ENCODE results near the gene EZR. TPM values are rescaled to one million over a fixed set of nuclear protein-coding genes. Genes with fewer than 3 reads are reported as not detected.

EZR gene
- 55.8 and 127 TPM in 2 replicates for total RNA-seq

DNA sequence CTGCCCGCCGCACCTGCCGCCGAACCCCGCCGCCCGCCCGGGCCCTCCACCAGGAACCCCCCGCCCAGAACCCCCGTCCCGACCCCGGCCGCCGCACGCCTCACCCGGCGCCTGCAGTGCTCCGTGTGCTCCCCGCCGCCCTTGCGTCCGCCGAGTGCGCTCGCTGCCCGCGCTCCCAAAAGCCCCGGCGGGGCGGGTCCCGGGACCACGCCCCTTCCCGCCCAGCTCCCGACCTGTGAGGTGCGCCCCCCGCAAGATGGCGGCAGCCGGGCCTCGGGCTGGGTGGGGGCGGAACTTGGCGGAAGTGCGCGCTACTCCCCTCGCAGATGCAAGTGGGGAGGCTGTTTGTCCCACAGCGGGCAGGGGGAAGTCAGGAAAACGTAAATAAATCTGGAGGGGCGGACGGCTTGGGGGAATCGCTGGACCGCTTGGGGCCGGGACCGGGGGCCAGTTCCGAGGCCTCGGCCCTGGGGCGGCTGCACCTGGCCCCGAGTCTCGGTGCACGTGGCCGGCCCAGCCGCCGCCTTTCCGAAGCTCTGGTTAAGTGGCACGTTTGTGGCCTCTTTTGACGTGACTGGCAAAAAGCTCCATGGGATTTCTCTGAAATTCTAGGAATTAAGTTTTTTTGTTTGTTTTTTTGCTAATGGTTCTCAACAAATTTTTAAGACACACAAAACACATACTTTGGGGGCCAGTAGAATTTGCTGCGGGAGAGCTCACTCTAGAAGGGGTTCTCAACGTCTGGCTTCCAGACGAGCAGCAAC, at the start of gene EZR:
EZR (minus strand) TSS at position 156 of the 764 bp plus-strand sequence. CDS start 1,275 bp downstream, outside the sequence.

Other genes with a start within 250 kb of the EZR start
- 93.6 and 153 TPM in 2 replicates for gene DYNLT1, start 174.6 kb downstream of the EZR start, total RNA-seq
- gene SYTL3, start 169.3 kb downstream of the EZR start, total RNA-seq = 3.6 and 6.8 TPM in 2 replicates
- gene RSPH3, start 180.8 kb upstream of the EZR start, total RNA-seq = 4.0 and 5.4 TPM in 2 replicates
- gene TAGAP, start 225.6 kb upstream of the EZR start, total RNA-seq = not detected in 2 replicates